HCT116 (cell line): ENCODE measurements around the gene NEU4. TPM values are rescaled to one million over a fixed set of nuclear protein-coding genes. Genes with fewer than 3 reads are reported as not detected.
A peak's percentile ranks its signal among the peaks of the same experiment; 100 is the strongest.

Experiments used
- ATAC-seq: fragments of 200-7000 bp; cut with Tn5 transposase; 2 replicates; pipeline ENCODE4 v1.9.1; 2020; ENCODE audit warnings: mild to moderate bottlenecking, moderate library complexity
- BruUV-seq: library from RNA; stranded (reverse); fragments of 400-500 nt; replicated peaks from 2 replicates; lab custom pipeline; 2021; lab: Mats Ljungman, UMichigan
- CTCF ChIA-PET: fragments of 300-600 bp; sonication (Branson Sonifier 250); formaldehyde crosslinking; loops from one replicate; lab custom pipeline; 2021; ENCODE audit warnings: antibody characterized with exemption; lab: Charles Lee
- POLR2A ChIA-PET: fragments of 300-600, 350-600 bp; sonication (Branson Sonifier 250); formaldehyde crosslinking; loops from one replicate; lab custom pipeline; 2021; ENCODE audit warnings: antibody characterized with exemption; lab: Charles Lee
- RAD21 ChIA-PET, 2 experiments: fragments of 300-600 bp; sonication (Branson Sonifier 250); formaldehyde crosslinking; loops; one replicate each; lab custom pipeline; 2023; ENCODE audit warnings: low total read pairs in 2 of 2; ENCODE audit not compliant: uncharacterized antibody in 2 of 2, unreplicated experiment in 2 of 2, low non-redundant PET in 1 of 2; lab: Charles Lee
- DNase-seq: peaks from one replicate; pipeline ENCODE4 v3.0.0-alpha.2; 2010; ENCODE audit warnings: low read depth, low spot score
- H2AFZ ChIP-seq: fragments of 200-600 bp; shearing (Covaris generic), sonication (generic); 2 replicates; pipeline ENCODE4 v1.6.1; 2017; ENCODE audit warnings: low read depth, mixed run types, mixed read lengths, antibody characterized with exemption, low read length; ENCODE audit not compliant: poor library complexity, severe bottlenecking
- H3K27ac ChIP-seq: 2 replicates; pipeline ENCODE4 v1.5.1; 2012; ENCODE audit warnings: low read depth, low read length
- H3K27me3 ChIP-seq: fragments of 200-600 bp; sonication (generic); 2 replicates; pipeline ENCODE4 v1.6.1; 2016; ENCODE audit warnings: mixed run types, low read length, mixed read lengths; ENCODE audit not compliant: insufficient read depth
- H3K36me3 ChIP-seq, 2 experiments: fragments of 200-500 bp in 1 of 2; fragments of 200-600 bp in 1 of 2; sonication (Bioruptor generic) in 1 of 2; sonication (generic) in 1 of 2; 2 replicates each; pipeline versions ENCODE4 v1.5.1 to v1.6.1; 2014 to 2016; ENCODE audit warnings: low read length in 2 of 2, inconsistent platforms in 1 of 2, mixed read lengths in 1 of 2, mixed run types in 1 of 2; ENCODE audit not compliant: insufficient read depth in 2 of 2, control insufficient read depth in 1 of 2
- H3K4me1 ChIP-seq, 2 experiments: fragments of 200-600 bp in 1 of 2; sonication (generic) in 1 of 2; 2 replicates each; pipeline versions ENCODE4 v1.5.1 to v1.6.1; 2012 to 2017; ENCODE audit warnings: low read length in 2 of 2, inconsistent platforms in 1 of 2, mild to moderate bottlenecking in 1 of 2, mixed read lengths in 1 of 2, mixed run types in 1 of 2, moderate library complexity in 1 of 2; ENCODE audit not compliant: insufficient read depth in 2 of 2, control insufficient read depth in 1 of 2
- H3K4me2 ChIP-seq: fragments of 200-600 bp; sonication (generic); 2 replicates; pipeline ENCODE4 v1.6.1; 2017; ENCODE audit warnings: mixed run types, low read length, mixed read lengths
- H3K4me3 ChIP-seq, 2 experiments: fragments of 200-600 bp in 1 of 2; sonication (generic) in 1 of 2; replicated peaks in 1 of 2; 2 replicates each; pipeline ENCODE4 v1.5.1; 2011 to 2016; ENCODE audit warnings: low read length in 2 of 2, control low read depth in 1 of 2, low read depth in 1 of 2, mild to moderate bottlenecking in 1 of 2, mixed read lengths in 1 of 2, mixed run types in 1 of 2
- H3K79me2 ChIP-seq: fragments of 200-600 bp; sonication (generic); 2 replicates; pipeline ENCODE4 v1.6.1; 2017; ENCODE audit warnings: mild to moderate bottlenecking, mixed run types, low read length, moderate library complexity, mixed read lengths; ENCODE audit not compliant: insufficient read depth
- H3K9ac ChIP-seq: fragments of 200-600 bp; sonication (generic); 2 replicates; pipeline ENCODE4 v1.6.1; 2016; ENCODE audit warnings: low read length, mixed read lengths
- H3K9me2 ChIP-seq: fragments of 200-600 bp; sonication (generic), shearing (Covaris generic); 2 replicates; pipeline ENCODE4 v1.6.1; 2017; ENCODE audit warnings: mixed run types, mild to moderate bottlenecking, moderate library complexity; ENCODE audit not compliant: insufficient read depth
- H3K9me3 ChIP-seq, 2 experiments: fragments of 200-500 bp in 1 of 2; fragments of 200-600 bp in 1 of 2; sonication (Bioruptor generic) in 1 of 2; sonication (generic) in 1 of 2; 2 replicates each; pipeline ENCODE4 v1.6.1; 2014 to 2017; ENCODE audit warnings: low read length in 2 of 2, mixed read lengths in 2 of 2, inconsistent platforms in 1 of 2, low read depth in 1 of 2, mild to moderate bottlenecking in 1 of 2, mixed run types in 1 of 2, moderate library complexity in 1 of 2; ENCODE audit not compliant: control insufficient read depth in 1 of 2, insufficient read depth in 1 of 2
- H4K20me1 ChIP-seq: fragments of 200-600 bp; sonication (generic), shearing (Covaris generic); 2 replicates; pipeline ENCODE4 v1.6.1; 2017; ENCODE audit warnings: mixed run types, mild to moderate bottlenecking, moderate library complexity; ENCODE audit not compliant: insufficient read depth
- EGR1 ChIP-seq: IDR thresholded peaks from 2 replicates; pipeline ENCODE4 v1.6.1; 2012; ENCODE audit warnings: low read depth
- EZH2 ChIP-seq: fragments of 200-600 bp; sonication (generic); IDR thresholded peaks from 2 replicates; pipeline ENCODE4 v1.6.1; 2017; ENCODE audit warnings: antibody characterized with exemption, mixed run types
- JUND ChIP-seq: IDR thresholded peaks from 2 replicates; pipeline ENCODE4 v1.6.1; 2012
- POLR2A ChIP-seq: IDR thresholded peaks from 2 replicates; pipeline ENCODE4 v1.7.0; 2011; ENCODE audit warnings: borderline replicate concordance; ENCODE audit not compliant: insufficient read depth, insufficient read length; ENCODE audit errors: extremely low read depth
- POLR2AphosphoS5 ChIP-seq: IDR thresholded peaks from 2 replicates; pipeline ENCODE4 v1.6.1; 2011; ENCODE audit warnings: mild to moderate bottlenecking, low read depth, low read length, moderate library complexity
- SP1 ChIP-seq: IDR thresholded peaks from 2 replicates; pipeline ENCODE4 v1.6.1; 2012; ENCODE audit warnings: low read depth
- SRF ChIP-seq: IDR thresholded peaks from 2 replicates; pipeline ENCODE4 v1.6.1; 2012; ENCODE audit warnings: low read depth
- YY1 ChIP-seq: IDR thresholded peaks from 2 replicates; pipeline ENCODE4 v1.6.1; 2011; ENCODE audit warnings: low read length, low read depth, moderate library complexity, mild to moderate bottlenecking; ENCODE audit not compliant: insufficient replicate concordance; ENCODE audit errors: extremely low read depth
- ZNF274 ChIP-seq: fragments of 200-500 bp; sonication (Bioruptor generic); IDR thresholded peaks from 2 replicates; pipeline ENCODE4 v1.6.1; 2014; ENCODE audit warnings: mild to moderate bottlenecking, low read depth, low read length, inconsistent platforms
- intact Hi-C: fragments of 100-400 bp; cut with micrococcal nuclease; formaldehyde crosslinking; loops from 2 replicates; pipeline ENCODE4 v1.10.0; 2022
- total RNA-seq: library from RNA; stranded (reverse); gene quantifications from one replicate; pipeline ENCODE4 v1.2.1, GENCODE V29; 2021; ENCODE audit not compliant: unreplicated experiment
- TF ChIP-seq, protein P1 (sequence below): IDR thresholded peaks from 2 replicates; pipeline ENCODE4 v1.6.1; 2012
- TF ChIP-seq, protein P2 (sequence below): IDR thresholded peaks from 2 replicates; pipeline ENCODE4 v1.6.1; 2011; ENCODE audit warnings: mild to moderate bottlenecking, low read length, moderate library complexity; ENCODE audit not compliant: insufficient replicate concordance; ENCODE audit errors: extremely low read depth
- TF ChIP-seq, protein P3 (sequence below): IDR thresholded peaks from 2 replicates; pipeline ENCODE4 v1.6.1; 2012
- TF ChIP-seq, protein P4 (sequence below), 3 experiments: fragments of 200-600 bp in 1 of 3; sonication (generic) in 1 of 3; IDR thresholded peaks in 2 of 3; conservative IDR thresholded peaks in 1 of 3; 2 replicates each; pipeline ENCODE4 v1.5.1; 2012 to 2017; ENCODE audit warnings: low read depth in 2 of 3, low read length in 2 of 3, antibody characterized with exemption in 1 of 3, borderline replicate concordance in 1 of 3, control low read depth in 1 of 3, mild to moderate bottlenecking in 1 of 3, mixed read lengths in 1 of 3, mixed run types in 1 of 3, moderate library complexity in 1 of 3; ENCODE audit not compliant: insufficient read depth in 1 of 3

The NEU4 gene
- total RNA-seq, 1 experiment from 2014 or later, result 0.34 TPM

DNA sequence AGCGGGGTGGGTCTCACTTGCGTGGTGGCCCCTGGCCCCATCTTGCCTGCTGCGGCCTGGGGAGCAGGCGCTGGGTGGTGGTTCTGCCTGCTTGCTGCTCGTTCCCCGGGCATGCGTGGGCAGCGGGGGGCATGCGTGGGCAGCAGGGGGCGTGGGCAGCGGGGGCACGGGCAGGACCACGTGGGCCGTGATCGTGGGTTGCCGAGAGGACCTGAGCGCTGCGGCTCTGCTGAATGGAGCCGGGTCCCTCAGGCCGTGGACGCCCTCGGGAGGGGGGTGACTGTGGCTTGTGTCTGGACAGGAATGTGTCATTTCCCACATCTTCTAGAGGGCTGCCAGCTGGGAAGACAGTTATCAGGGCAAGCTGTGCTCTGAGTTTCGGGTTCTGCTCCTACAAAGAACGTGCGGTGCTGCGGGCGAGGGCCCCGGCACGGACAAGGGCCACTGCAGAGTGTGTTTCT is 40.7 kb upstream of the NEU4 start:
- Histone ChIP-seq H3K79me2 (no peaks in the 10 kb centered on the region), H3K27ac (no peak overlapping the region), H3K4me1 (no peaks in the 10 kb centered on the region), H3K36me3 (no peaks in the 10 kb centered on the region), H3K9me3 (no peaks in the 10 kb centered on the region), H3K9ac (no peak overlapping the region), H2AFZ (no peak overlapping the region), H3K4me3 (no peak overlapping the region), H4K20me1 (no peaks in the 10 kb centered on the region), H3K4me2 (no peak overlapping the region), H3K9me2 (no peaks in the 10 kb centered on the region), H3K27me3 (no peaks in the 10 kb centered on the region)
- CTCF ChIA-PET, result no interaction called here
- intact Hi-C loops, result no loop called here
- TSS peak; percentile 32 for BruUV-seq
- no peak for DNase-seq
- ATAC-seq, result no peak
- POLR2A ChIA-PET, result no interaction called here
- RAD21 ChIA-PET, result no interaction called here
- TF ChIP-seq, protein P1, sequence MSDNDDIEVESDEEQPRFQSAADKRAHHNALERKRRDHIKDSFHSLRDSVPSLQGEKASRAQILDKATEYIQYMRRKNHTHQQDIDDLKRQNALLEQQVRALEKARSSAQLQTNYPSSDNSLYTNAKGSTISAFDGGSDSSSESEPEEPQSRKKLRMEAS, result no peak
- TF ChIP-seq EZH2, result no peak
- no peak for TF ChIP-seq ZNF274
- TF ChIP-seq, protein P2, sequence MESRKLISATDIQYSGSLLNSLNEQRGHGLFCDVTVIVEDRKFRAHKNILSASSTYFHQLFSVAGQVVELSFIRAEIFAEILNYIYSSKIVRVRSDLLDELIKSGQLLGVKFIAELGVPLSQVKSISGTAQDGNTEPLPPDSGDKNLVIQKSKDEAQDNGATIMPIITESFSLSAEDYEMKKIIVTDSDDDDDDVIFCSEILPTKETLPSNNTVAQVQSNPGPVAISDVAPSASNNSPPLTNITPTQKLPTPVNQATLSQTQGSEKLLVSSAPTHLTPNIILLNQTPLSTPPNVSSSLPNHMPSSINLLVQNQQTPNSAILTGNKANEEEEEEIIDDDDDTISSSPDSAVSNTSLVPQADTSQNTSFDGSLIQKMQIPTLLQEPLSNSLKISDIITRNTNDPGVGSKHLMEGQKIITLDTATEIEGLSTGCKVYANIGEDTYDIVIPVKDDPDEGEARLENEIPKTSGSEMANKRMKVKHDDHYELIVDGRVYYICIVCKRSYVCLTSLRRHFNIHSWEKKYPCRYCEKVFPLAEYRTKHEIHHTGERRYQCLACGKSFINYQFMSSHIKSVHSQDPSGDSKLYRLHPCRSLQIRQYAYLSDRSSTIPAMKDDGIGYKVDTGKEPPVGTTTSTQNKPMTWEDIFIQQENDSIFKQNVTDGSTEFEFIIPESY, result no peak
- no peak for TF ChIP-seq JUND
- TF ChIP-seq POLR2AphosphoS5, result no peak
- TF ChIP-seq EGR1, result no peak
- TF ChIP-seq, protein P3, sequence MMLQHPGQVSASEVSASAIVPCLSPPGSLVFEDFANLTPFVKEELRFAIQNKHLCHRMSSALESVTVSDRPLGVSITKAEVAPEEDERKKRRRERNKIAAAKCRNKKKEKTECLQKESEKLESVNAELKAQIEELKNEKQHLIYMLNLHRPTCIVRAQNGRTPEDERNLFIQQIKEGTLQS, result no peak
- TF ChIP-seq, protein P4, sequence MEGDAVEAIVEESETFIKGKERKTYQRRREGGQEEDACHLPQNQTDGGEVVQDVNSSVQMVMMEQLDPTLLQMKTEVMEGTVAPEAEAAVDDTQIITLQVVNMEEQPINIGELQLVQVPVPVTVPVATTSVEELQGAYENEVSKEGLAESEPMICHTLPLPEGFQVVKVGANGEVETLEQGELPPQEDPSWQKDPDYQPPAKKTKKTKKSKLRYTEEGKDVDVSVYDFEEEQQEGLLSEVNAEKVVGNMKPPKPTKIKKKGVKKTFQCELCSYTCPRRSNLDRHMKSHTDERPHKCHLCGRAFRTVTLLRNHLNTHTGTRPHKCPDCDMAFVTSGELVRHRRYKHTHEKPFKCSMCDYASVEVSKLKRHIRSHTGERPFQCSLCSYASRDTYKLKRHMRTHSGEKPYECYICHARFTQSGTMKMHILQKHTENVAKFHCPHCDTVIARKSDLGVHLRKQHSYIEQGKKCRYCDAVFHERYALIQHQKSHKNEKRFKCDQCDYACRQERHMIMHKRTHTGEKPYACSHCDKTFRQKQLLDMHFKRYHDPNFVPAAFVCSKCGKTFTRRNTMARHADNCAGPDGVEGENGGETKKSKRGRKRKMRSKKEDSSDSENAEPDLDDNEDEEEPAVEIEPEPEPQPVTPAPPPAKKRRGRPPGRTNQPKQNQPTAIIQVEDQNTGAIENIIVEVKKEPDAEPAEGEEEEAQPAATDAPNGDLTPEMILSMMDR (IDR thresholded peaks at IDR 0.05 in 2 of 3, conservative IDR thresholded peaks at IDR 0.05 in 1 of 3; ENCODE audit: borderline replicate concordance in 1 of 3, insufficient read depth in 1 of 3, low read depth in 2 of 3, low read length in 2 of 3), result no peak
- no peak for TF ChIP-seq SP1
- no peak for TF ChIP-seq SRF
- no peak for TF ChIP-seq POLR2A
- TF ChIP-seq YY1, result no peak
